Activated naive CD4-positive, alpha-beta T cell treated with anti-CD3 and anti-CD28 coated beads, Interleukin-2, amount 10 ng/mL, durations not matched to agents 7 days and 5 days (primary cell): ENCODE measurements around the gene IGLL5.
"Not testable (repeated sequence)": the region's sequence is repeated elsewhere in the genome, so short reads cannot be mapped to it uniquely, and the experiment has no call there.

Source experiments
- CTCF ChIA-PET: fragments of 350-600 bp; sonication (Branson Sonifier 250); formaldehyde crosslinking; loops from one replicate; lab custom pipeline; 2021; ENCODE audit warnings: antibody characterized with exemption; lab: Charles Lee
- DNase-seq: peaks from one replicate; pipeline ENCODE4 v3.0.0-alpha.2; 2020
- H3K27ac Mint-ChIP-seq: one replicate; pipeline ENCODE4 v1.8.0; 2021; ENCODE audit warnings: mild to moderate bottlenecking, moderate library complexity, mixed read lengths
- H3K27me3 Mint-ChIP-seq: one replicate; pipeline ENCODE4 v1.8.0; 2021; ENCODE audit warnings: mild to moderate bottlenecking, mixed read lengths
- H3K36me3 Mint-ChIP-seq: one replicate; pipeline ENCODE4 v1.8.0; 2021; ENCODE audit warnings: mixed read lengths
- H3K4me1 Mint-ChIP-seq: one replicate; pipeline ENCODE4 v1.8.0; 2021; ENCODE audit warnings: mixed read lengths
- H3K4me3 Mint-ChIP-seq: one replicate; pipeline ENCODE4 v1.8.0; 2021; ENCODE audit warnings: mild to moderate bottlenecking, moderate library complexity, mixed read lengths
- H3K9me3 Mint-ChIP-seq: one replicate; pipeline ENCODE4 v1.8.0; 2021; ENCODE audit warnings: mixed read lengths

Gene IGLL5

DNA sequence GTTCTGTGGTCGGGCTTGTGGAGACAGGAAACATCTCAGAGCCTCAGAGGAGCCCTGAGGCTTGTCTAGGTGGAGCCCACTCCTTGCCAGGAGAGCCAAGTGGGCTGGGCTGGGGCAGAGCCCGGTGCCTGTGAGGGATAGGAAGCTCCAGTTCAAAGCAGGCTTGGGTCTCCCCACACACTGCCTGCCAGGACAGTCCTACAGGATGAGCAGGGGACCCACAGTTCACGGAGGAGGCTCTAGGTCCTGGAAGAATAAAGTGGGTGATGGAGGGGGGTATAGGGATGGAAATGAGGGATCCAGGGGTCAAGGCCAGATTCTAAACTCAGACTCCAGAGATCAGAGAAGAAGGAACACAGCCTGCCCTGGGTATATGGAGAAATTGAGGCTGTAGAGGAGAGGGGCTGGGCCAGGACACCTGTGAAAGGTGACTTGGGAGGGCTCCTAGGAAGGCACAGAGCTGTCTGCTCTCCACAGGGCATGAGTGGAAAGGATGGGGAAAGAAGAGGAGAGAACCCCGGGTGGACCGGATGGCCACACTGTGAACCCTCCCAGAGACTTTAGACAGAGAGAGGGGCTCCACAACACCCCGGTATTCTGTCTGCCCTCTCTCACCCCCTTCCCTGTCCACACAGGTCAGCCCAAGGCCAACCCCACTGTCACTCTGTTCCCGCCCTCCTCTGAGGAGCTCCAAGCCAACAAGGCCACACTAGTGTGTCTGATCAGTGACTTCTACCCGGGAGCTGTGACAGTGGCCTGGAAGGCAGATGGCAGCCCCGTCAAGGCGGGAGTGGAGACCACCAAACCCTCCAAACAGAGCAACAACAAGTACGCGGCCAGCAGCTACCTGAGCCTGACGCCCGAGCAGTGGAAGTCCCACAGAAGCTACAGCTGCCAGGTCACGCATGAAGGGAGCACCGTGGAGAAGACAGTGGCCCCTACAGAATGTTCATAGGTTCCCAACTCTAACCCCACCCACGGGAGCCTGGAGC lies 7.4 kb downstream of the IGLL5 start:
- peak; percentile 14 for DNase-seq
- CTCF ChIA-PET, result interaction anchor here (0.8 to 1.6 kb wide), 2 partner anchors 60 to 62 kb away, joined by 3 to 4 read pairs; no protein-coding TSS in a partner anchor
- no peak overlapping the region for H3K27ac Mint-ChIP-seq
- H3K27me3 Mint-ChIP-seq, result peaks cover 57% of the 10 kb centered on the region
- no peak overlapping the region for H3K4me3 Mint-ChIP-seq
- H3K4me1 Mint-ChIP-seq, result peaks cover 6% of the 10 kb centered on the region
- H3K36me3 Mint-ChIP-seq, result no peaks in the 10 kb centered on the region
- no peaks in the 10 kb centered on the region for H3K9me3 Mint-ChIP-seq

DNA sequence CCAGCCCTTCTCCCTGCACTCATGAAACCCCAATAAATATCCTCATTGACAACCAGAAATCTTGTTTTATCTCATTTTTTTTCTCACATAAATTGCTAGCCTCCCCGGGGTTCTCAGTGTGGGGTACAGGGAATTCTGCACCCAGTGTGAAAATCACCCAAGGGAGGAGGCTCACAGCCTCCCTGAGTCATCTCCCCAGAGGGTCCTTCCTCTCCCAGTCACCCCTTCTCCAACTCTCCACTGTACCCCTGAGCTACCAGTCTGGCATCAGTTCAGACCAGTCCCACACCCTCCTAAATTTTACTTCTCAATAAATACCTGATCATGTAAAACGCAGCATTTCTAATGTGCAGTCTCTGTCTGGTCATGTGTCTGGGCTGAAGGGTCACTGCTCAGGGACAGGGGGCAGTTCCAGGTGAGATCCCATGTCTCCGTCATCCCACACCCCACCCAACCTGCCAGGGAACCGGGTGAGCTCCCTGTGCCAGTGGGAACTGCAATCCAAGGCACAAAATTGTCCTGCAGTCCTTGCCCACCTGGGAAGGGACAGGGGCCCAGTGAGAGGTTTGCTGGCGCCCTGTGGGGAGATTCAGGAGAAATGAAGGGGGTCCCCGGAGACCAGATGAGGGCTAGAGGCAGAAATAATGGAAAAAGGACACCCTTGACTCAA lies 8.3 kb downstream of the IGLL5 start:
- no peak overlapping the region for H3K27ac Mint-ChIP-seq
- CTCF ChIA-PET, result no interaction called here
- H3K4me1 Mint-ChIP-seq, result peaks cover 6% of the 10 kb centered on the region
- DNase-seq, result peak; percentile 9
- H3K36me3 Mint-ChIP-seq, result no peaks in the 10 kb centered on the region
- H3K27me3 Mint-ChIP-seq, result peaks cover 61% of the 10 kb centered on the region
- H3K4me3 Mint-ChIP-seq, result no peak overlapping the region
- no peaks in the 10 kb centered on the region for H3K9me3 Mint-ChIP-seq

DNA sequence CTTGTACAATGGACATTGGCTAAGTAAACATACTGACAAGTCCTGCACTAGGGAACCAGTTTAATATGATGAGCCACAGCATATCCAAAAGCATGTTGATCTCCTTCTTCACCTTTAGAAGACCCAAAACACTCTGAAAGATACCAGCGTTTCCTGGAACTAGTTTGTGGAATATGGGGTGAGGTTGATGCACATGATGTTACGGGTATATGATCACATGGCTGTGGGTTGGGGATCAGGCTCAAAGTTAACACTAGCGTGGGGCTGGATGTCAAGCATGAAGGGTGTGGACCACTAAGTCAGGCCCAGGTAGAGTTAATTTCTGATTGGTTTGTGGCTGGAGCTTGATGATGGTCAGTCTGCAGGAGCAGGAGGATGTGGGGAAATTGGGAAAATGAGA lies 9.0 kb downstream of the IGLL5 start:
- Mint-ChIP-seq H3K36me3 (no peaks in the 10 kb centered on the region), H3K4me1 (peaks cover 6% of the 10 kb centered on the region), H3K27ac (no peak overlapping the region), H3K27me3 (peaks cover 65% of the 10 kb centered on the region), H3K9me3 (no peaks in the 10 kb centered on the region), H3K4me3 (no peak overlapping the region)
- CTCF ChIA-PET, result interaction anchor here (0.9 to 1.6 kb wide), 3 partner anchors 11 to 126 kb away, joined by 4 to 8 read pairs (median 4); no protein-coding TSS in a partner anchor
- DNase-seq, result no peak

DNA sequence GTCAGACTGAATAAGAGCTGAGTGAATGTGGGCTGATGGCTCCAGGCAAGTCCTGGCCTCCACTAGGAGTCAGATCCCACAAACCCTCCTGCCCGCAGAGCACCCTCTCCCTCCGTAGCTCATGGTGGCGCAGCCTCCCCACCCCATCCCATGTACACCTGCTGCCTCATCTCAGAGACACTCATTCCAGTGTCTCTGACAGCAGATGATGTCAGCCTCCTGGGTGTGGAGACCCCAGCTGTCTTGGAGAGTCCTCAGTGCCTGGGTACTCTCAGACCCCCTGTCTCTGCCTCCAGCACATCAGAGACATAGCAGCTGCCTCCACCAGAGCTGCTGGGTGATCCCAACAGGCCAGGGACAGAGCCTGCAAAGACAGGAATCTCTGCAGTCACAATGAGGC lies 9.5 kb downstream of the IGLL5 start:
- no peak overlapping the region for H3K4me3 Mint-ChIP-seq
- H3K27ac Mint-ChIP-seq, result no peak overlapping the region
- CTCF ChIA-PET, result interaction anchor here (0.6 to 1.6 kb wide), 5 partner anchors 11 to 129 kb away, joined by 3 to 8 read pairs (median 4); no protein-coding TSS in a partner anchor
- H3K4me1 Mint-ChIP-seq, result peaks cover 6% of the 10 kb centered on the region
- peaks cover 67% of the 10 kb centered on the region for H3K27me3 Mint-ChIP-seq
- DNase-seq, result peak; percentile 8
- H3K36me3 Mint-ChIP-seq, result no peaks in the 10 kb centered on the region
- no peaks in the 10 kb centered on the region for H3K9me3 Mint-ChIP-seq

DNA sequence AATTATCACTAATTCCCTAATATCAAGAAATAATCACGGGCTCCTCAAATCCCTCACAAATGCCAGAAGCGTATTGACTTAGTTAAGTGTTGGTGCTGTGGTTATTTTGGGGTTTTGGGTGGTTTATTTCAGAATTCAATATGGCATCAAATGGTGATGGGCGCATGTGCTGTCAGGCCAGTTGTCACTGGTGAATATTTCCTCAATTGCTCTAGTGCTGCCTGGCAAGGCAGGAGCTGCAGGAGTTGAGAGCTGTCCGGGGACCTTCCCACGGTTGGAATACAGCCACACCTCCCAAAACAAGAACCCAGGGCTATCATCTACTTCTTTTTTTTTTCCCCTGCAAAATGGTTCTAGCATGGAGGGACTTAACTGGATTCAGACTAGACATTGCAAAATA lies 10.3 kb downstream of the IGLL5 start:
- Mint-ChIP-seq H3K4me1 (peaks cover 6% of the 10 kb centered on the region), H3K4me3 (no peak overlapping the region), H3K36me3 (no peaks in the 10 kb centered on the region), H3K27ac (no peak overlapping the region), H3K9me3 (no peaks in the 10 kb centered on the region), H3K27me3 (peaks cover 63% of the 10 kb centered on the region)
- CTCF ChIA-PET, result interaction anchor here (0.6 to 1.6 kb wide), 3 partner anchors 14 to 128 kb away, joined by 3 to 8 read pairs (median 4); no protein-coding TSS in a partner anchor
- DNase-seq, result no peak

DNA sequence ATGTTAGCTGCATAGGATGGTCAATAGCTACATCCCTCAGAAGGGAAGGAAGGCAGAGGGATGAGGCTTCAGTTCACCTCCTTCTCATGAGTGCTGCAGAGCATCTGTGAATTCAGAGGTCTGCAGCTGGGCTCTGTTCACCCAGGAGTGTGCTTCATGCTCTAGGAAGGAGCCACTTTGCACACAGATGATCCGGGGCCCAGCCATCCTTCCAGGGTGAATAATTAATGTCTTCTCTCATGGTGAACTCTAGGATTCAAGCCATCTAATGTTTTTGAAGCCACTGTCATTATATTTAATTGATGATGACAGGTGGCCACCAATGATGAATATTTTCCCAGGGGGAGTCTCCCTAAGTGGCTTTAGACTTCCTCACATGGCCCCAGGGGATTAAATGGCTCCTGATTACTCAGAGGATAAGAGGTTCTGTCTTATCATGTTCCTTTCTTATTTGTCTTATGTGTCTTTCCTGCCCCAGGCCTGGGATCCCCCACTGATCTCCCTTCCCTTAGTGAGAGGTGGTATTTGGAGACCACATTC lies 10.9 kb downstream of the IGLL5 start:
- not testable (repeated sequence) for H3K36me3 Mint-ChIP-seq, H3K27ac Mint-ChIP-seq, H3K9me3 Mint-ChIP-seq, DNase-seq, H3K4me3 Mint-ChIP-seq, H3K4me1 Mint-ChIP-seq
- CTCF ChIA-PET, result interaction anchor here (1.6 kb wide), 1 partner anchor 43 kb away, joined by 4 read pairs; no protein-coding TSS in a partner anchor
- H3K27me3 Mint-ChIP-seq, result peaks cover 60% of the 10 kb centered on the region

DNA sequence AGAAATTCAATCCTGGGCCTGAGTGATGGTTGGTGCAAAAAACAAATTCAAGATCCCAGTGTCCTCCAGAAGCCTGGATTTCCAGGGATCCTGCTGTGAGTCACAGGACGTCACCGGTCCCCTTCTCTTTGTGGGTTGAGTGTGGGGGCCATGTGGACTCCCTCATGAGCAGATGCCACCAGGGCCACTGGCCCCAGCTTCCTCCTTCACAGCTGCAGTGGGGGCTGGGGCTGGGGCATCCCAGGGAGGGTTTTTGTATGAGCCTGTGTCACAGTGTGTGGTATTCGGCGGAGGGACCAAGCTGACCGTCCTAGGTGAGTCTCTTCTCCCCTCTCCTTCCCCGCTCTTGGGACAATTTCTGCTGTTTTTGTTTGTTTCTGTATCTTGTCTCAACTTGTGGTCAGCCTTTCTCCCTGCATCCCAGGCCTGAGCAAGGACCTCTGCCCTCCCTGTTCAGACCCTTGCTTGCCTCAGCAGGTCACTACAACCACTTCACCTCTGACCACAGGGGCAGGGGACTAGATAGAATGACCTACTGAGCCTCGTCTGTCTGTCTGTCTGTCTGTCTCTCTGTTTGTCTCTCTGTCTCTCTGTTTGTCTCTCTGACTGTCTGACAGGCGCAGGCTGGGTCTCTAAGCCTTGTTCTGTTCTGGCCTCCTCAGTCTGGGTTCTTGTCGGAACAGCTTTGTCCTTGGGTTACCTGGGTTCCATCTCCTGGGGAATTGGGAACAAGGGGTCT lies 11.9 kb downstream of the IGLL5 start:
- H3K9me3 Mint-ChIP-seq, H3K4me3 Mint-ChIP-seq, H3K27ac Mint-ChIP-seq, DNase-seq, CTCF ChIA-PET, H3K36me3 Mint-ChIP-seq, H3K4me1 Mint-ChIP-seq: not testable (repeated sequence)
- H3K27me3 Mint-ChIP-seq, result peaks cover 57% of the 10 kb centered on the region

DNA sequence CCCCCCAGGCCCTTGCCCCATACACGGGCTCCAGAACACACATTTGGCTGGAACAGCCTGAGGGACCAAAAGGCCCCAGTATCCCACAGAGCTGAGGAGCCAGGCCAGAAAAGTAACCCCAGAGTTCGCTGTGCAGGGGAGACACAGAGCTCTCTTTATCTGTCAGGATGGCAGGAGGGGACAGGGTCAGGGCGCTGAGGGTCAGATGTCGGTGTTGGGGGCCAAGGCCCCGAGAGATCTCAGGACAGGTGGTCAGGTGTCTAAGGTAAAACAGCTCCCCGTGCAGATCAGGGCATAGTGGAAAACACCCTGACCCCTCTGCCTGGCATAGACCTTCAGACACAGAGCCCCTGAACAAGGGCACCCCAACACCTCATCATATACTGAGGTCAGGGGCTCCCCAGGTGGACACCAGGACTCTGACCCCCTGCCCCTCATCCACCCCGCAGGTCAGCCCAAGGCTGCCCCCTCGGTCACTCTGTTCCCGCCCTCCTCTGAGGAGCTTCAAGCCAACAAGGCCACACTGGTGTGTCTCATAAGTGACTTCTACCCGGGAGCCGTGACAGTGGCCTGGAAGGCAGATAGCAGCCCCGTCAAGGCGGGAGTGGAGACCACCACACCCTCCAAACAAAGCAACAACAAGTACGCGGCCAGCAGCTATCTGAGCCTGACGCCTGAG lies 13.1 kb downstream of the IGLL5 start:
- H3K36me3 Mint-ChIP-seq, CTCF ChIA-PET, H3K9me3 Mint-ChIP-seq, H3K4me3 Mint-ChIP-seq, H3K27ac Mint-ChIP-seq, H3K4me1 Mint-ChIP-seq: not testable (repeated sequence)
- H3K27me3 Mint-ChIP-seq, result peaks cover 45% of the 10 kb centered on the region
- DNase-seq, result peak; percentile 15

DNA sequence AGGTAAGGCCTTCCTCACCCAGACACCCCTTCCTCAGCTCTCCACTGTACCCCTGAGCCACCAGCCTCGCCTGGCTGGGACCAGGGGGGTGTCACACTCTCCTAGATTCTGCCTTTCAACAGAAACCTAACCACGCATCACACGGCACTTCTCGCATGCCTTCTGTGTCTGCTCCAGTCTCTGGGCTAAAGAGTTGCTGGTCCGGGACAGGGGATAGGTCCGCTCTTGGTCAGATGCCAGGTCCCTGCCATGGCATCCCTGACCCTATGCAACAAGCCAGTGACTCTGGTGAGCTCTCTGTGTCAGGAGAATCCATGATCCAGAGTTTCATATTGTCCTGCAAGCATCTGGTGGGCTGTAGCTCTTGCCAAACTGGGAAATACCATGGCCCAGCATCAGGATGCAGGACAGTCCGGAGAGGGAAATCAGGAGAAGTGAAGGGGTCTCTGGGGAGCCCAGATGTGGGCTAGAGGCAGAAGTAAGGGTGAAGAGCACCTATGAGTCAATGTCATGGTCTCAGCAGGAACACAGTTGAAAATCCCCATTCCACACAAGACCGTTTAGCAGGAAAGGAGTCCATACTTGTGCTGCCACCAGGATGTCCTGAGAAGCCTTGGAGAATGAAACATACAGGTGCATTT lies 14.1 kb downstream of the IGLL5 start:
- no peaks in the 10 kb centered on the region for H3K4me1 Mint-ChIP-seq
- H3K4me3 Mint-ChIP-seq, result no peak overlapping the region

DNA sequence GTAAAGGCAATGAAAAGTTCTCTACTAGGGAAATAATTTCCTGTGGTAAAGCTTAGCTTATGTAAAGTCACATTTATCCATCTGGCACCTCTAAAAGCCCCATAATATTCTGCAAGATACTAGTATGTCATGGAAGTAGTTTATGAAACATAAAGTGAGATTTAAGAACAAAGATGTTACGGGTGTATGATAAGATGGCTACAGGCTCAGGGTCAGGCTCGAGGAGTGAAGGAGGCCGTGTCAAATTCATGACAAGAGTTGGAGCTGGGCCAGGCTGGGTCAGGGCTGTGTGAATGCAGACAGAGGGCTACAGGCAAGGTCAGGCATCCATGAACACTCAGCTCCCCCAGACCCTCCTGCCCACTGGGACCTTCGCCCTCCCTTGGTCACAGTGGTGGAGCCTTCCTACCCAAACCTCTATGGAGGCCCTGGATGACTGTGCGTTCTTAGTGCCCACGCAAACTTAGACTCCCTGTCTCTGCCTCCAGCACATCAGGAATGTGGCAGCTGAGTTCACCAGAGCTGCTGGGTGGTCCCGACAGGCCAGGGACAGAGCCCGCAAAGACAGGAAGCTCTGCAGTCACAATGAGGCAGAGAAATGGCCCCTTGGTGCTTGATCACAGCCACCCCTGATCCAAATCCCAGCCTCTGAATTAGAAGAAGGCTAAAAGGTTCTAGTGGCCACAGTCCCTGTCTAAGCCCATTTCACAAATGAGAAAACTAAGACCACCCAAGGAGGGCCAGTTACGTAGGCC lies 14.8 kb downstream of the IGLL5 start:
- H3K27me3 Mint-ChIP-seq, result peaks cover 37% of the 10 kb centered on the region
- CTCF ChIA-PET, result interaction anchor here (0.7 kb wide), 1 partner anchor 95 kb away, joined by 3 read pairs; no protein-coding TSS in a partner anchor
- no peaks in the 10 kb centered on the region for H3K36me3 Mint-ChIP-seq
- no peaks in the 10 kb centered on the region for H3K9me3 Mint-ChIP-seq
- DNase-seq, result no peak
- H3K4me3 Mint-ChIP-seq, result no peak overlapping the region
- H3K27ac Mint-ChIP-seq, result no peak overlapping the region
- no peaks in the 10 kb centered on the region for H3K4me1 Mint-ChIP-seq

More for the DNA sequence above, 14.1 kb downstream of the IGLL5 start:
- CTCF ChIA-PET, result no interaction called here
- no peak for DNase-seq
- H3K27ac Mint-ChIP-seq, result no peak overlapping the region
- H3K36me3 Mint-ChIP-seq, result no peaks in the 10 kb centered on the region
- no peaks in the 10 kb centered on the region for H3K9me3 Mint-ChIP-seq
- H3K27me3 Mint-ChIP-seq, result peaks cover 38% of the 10 kb centered on the region

DNA sequence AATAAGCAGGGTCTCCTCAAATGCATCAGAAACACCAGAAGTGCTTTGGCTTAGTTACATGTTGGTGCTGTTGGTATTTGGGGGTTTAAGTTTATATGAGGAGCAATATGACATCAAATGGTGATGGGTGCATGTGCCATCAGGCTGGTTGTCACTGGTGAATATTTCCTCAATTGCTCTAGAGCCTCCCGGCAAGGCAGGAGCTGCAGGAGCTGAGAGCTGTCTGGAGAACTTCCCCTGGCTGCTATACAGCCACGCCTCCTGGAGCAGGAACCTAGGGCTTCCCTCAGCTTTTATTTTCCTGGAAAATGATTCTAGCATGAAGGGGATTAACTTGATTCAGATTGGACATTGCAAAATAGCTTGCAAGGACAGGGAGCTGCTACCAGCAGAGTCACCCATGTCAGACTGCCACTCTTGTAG lies 15.8 kb downstream of the IGLL5 start:
- Mint-ChIP-seq H3K9me3 (no peaks in the 10 kb centered on the region), H3K36me3 (no peaks in the 10 kb centered on the region), H3K4me3 (no peak overlapping the region), H3K27me3 (peaks cover 45% of the 10 kb centered on the region), H3K27ac (no peak overlapping the region), H3K4me1 (no peaks in the 10 kb centered on the region)
- CTCF ChIA-PET, result interaction anchor here (1.1 kb wide), 1 partner anchor 19 kb away, joined by 4 read pairs; no protein-coding TSS in a partner anchor
- no peak for DNase-seq

DNA sequence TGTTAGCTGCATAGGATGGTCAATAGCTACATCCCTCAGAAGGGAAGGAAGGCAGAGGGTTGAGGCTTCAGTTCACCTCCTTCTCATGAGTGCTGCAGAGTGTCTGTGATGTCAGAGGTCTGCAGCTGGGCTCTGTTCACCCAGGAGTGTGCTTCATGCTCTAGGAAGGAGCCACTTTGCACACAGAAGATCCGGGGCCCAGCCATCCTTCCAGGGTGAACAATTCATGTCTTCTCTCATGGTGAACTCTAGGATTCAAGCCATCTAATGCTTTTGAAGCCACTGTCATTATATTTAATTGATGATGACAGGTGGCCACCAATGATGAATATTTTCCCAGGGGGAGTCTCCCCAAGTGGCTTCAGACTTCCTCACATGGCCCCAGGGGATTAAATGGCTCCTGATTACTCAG lies 16.2 kb downstream of the IGLL5 start:
- H3K4me1 Mint-ChIP-seq, H3K36me3 Mint-ChIP-seq, H3K9me3 Mint-ChIP-seq, H3K27ac Mint-ChIP-seq, DNase-seq, H3K4me3 Mint-ChIP-seq: not testable (repeated sequence)
- CTCF ChIA-PET, result interaction anchor here (1.1 kb wide), 1 partner anchor 20 kb away, joined by 4 read pairs; no protein-coding TSS in a partner anchor
- peaks cover 46% of the 10 kb centered on the region for H3K27me3 Mint-ChIP-seq
